ENCODE results near the gene DMRTB1.

DMRTB1 gene

GRCh38 chr1:53455364-53455991 lies 3.7 kb upstream of the DMRTB1 start:
- Histone ChIP-seq H2AFZ (ENCODE audit: low read depth, low read length) (no peak overlapping the region), H3K4me1 (ENCODE audit: low read length) (0 out of 2 replicates have a peak, but pooled peaks cover 2% of the 10 kb centered on the region), H4K20me1 (ENCODE audit: insufficient read depth, low read length) (no peaks in the 10 kb centered on the region), H3K36me3 (replicated peaks; ENCODE audit: low read depth, low read length) (no peaks in the 10 kb centered on the region), H3K79me2 (ENCODE audit: low read length) (no peaks in the 10 kb centered on the region), H3K27ac (ENCODE audit: low read length) (no peak overlapping the region), H3K9me3 (ENCODE audit: insufficient read depth, low read length) (no peaks in the 10 kb centered on the region), H3K4me2 (ENCODE audit: low read length) (no peak overlapping the region), H3K27me3 (ENCODE audit: low read depth, low read length) (no peaks in the 10 kb centered on the region), H3K9ac (ENCODE audit: low read length) (no peak overlapping the region), H3K4me3 (ENCODE audit: low read length) (no peak overlapping the region)
- no peak for TF ChIP-seq EZH2phosphoT487 (IDR thresholded peaks at IDR 0.05; ENCODE audit: low read depth)
- TF ChIP-seq, protein P1, sequence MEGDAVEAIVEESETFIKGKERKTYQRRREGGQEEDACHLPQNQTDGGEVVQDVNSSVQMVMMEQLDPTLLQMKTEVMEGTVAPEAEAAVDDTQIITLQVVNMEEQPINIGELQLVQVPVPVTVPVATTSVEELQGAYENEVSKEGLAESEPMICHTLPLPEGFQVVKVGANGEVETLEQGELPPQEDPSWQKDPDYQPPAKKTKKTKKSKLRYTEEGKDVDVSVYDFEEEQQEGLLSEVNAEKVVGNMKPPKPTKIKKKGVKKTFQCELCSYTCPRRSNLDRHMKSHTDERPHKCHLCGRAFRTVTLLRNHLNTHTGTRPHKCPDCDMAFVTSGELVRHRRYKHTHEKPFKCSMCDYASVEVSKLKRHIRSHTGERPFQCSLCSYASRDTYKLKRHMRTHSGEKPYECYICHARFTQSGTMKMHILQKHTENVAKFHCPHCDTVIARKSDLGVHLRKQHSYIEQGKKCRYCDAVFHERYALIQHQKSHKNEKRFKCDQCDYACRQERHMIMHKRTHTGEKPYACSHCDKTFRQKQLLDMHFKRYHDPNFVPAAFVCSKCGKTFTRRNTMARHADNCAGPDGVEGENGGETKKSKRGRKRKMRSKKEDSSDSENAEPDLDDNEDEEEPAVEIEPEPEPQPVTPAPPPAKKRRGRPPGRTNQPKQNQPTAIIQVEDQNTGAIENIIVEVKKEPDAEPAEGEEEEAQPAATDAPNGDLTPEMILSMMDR (IDR thresholded peaks at IDR 0.05; ENCODE audit: low read depth, low read length), result no peak

GRCh38 chr1:53458634-53459033 lies 565 bp upstream of the DMRTB1 start:
- no peak overlapping the region for H3K9ac ChIP-seq (ENCODE audit: low read length)
- H3K4me2 ChIP-seq (ENCODE audit: low read length), result no peak overlapping the region
- 0 out of 2 replicates have a peak, but pooled peaks cover 2% of the 10 kb centered on the region for H3K4me1 ChIP-seq (ENCODE audit: low read length)
- H3K9me3 ChIP-seq (ENCODE audit: insufficient read depth, low read length), result no peaks in the 10 kb centered on the region
- no peaks in the 10 kb centered on the region for H3K79me2 ChIP-seq (ENCODE audit: low read length)
- no peak overlapping the region for H2AFZ ChIP-seq (ENCODE audit: low read depth, low read length)
- no peaks in the 10 kb centered on the region for H3K36me3 ChIP-seq (replicated peaks; ENCODE audit: low read depth, low read length)
- H4K20me1 ChIP-seq (ENCODE audit: insufficient read depth, low read length), result no peaks in the 10 kb centered on the region
- H3K4me3 ChIP-seq (ENCODE audit: low read length), result no peak overlapping the region
- no peak overlapping the region for H3K27ac ChIP-seq (ENCODE audit: low read length)
- TF ChIP-seq EZH2phosphoT487 (IDR thresholded peaks at IDR 0.05; ENCODE audit: low read depth), result no peak
- TF ChIP-seq, protein P1 (IDR thresholded peaks at IDR 0.05; ENCODE audit: low read depth, low read length), result no peak
- H3K27me3 ChIP-seq (ENCODE audit: low read depth, low read length), result no peaks in the 10 kb centered on the region

DNA sequence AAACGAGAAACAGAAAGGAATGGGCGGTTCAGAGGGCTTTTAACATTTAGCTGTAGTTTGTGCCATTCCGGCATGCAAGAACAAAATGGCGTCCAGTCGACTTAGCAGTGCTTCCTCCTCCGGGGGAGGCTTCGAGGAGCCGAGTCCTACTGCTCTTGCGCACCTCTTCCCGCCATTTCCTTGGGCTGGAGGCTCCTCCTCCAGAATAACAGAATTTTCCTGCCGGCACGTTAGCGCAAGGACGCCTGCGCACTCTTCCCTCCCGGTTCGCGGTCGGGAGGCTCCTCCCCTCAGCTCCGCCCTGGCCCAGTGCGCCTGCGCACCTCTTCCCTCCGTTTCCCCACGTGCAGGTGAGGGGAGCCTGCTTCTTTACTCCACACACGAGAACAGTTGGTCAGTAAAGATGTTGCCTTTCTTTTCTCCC lies 1.0 kb downstream of the DMRTB1 start:
- Histone ChIP-seq H4K20me1 (ENCODE audit: insufficient read depth, low read length) (no peaks in the 10 kb centered on the region), H2AFZ (ENCODE audit: low read depth, low read length) (no peak overlapping the region), H3K36me3 (replicated peaks; ENCODE audit: low read depth, low read length) (no peaks in the 10 kb centered on the region), H3K9ac (ENCODE audit: low read length) (no peak overlapping the region), H3K79me2 (ENCODE audit: low read length) (no peaks in the 10 kb centered on the region), H3K9me3 (ENCODE audit: insufficient read depth, low read length) (no peaks in the 10 kb centered on the region), H3K4me1 (ENCODE audit: low read length) (no peaks in the 10 kb centered on the region), H3K27ac (ENCODE audit: low read length) (no peak overlapping the region), H3K4me3 (ENCODE audit: low read length) (no peak overlapping the region), H3K27me3 (ENCODE audit: low read depth, low read length) (no peaks in the 10 kb centered on the region), H3K4me2 (ENCODE audit: low read length) (no peak overlapping the region)
- TF ChIP-seq, protein P1 (IDR thresholded peaks at IDR 0.05; ENCODE audit: low read depth, low read length), result no peak

- Histone ChIP-seq H3K9ac (ENCODE audit: low read length) (no peak overlapping the region), H3K4me1 (ENCODE audit: low read length) (no peaks in the 10 kb centered on the region), H3K27me3 (ENCODE audit: low read depth, low read length) (no peaks in the 10 kb centered on the region), H3K36me3 (replicated peaks; ENCODE audit: low read depth, low read length) (no peaks in the 10 kb centered on the region), H3K79me2 (ENCODE audit: low read length) (no peaks in the 10 kb centered on the region), H3K9me3 (ENCODE audit: insufficient read depth, low read length) (no peaks in the 10 kb centered on the region), H4K20me1 (ENCODE audit: insufficient read depth, low read length) (no peaks in the 10 kb centered on the region), H2AFZ (ENCODE audit: low read depth, low read length) (no peak overlapping the region), H3K4me2 (ENCODE audit: low read length) (no peak overlapping the region), H3K4me3 (ENCODE audit: low read length) (no peak overlapping the region), H3K27ac (ENCODE audit: low read length) (no peak overlapping the region)
- no peak for TF ChIP-seq EZH2phosphoT487 (IDR thresholded peaks at IDR 0.05; ENCODE audit: low read depth)
- TF ChIP-seq, protein P1 (IDR thresholded peaks at IDR 0.05; ENCODE audit: low read depth, low read length), result no peak
Observed at GRCh38 chr1:53460666-53461322, 1.6 kb downstream of the DMRTB1 start.
